Fibroblast of lung (primary cell): ENCODE measurements around the gene SENP2. TPM values are rescaled to one million over a fixed set of nuclear protein-coding genes. Genes with fewer than 3 reads are reported as not detected.
A peak's percentile ranks its signal among the peaks of the same experiment; 100 is the strongest.

Experiments used
- DNase-seq, 2 donors: peaks; one replicate each; pipeline versions ENCODE4 v3.0.0 to v3.0.0-alpha.2; 2010; ENCODE audit warnings: low read depth in 2 of 2
- H2AFZ ChIP-seq: 2 replicates; pipeline ENCODE4 v1.5.1; 2012; ENCODE audit warnings: low read length, control low read depth, inconsistent platforms
- H3K27ac ChIP-seq: 2 replicates; pipeline ENCODE4 v1.5.1; 2011; ENCODE audit warnings: low read length, control low read depth; ENCODE audit not compliant: insufficient read depth
- H3K27me3 ChIP-seq: 2 replicates; pipeline ENCODE4 v1.5.1; 2011; ENCODE audit warnings: mild to moderate bottlenecking, low read length; ENCODE audit not compliant: control insufficient read depth, insufficient read depth
- H3K36me3 ChIP-seq: 2 replicates; pipeline ENCODE4 v1.5.1; 2011; ENCODE audit warnings: low read length; ENCODE audit not compliant: control insufficient read depth, insufficient read depth
- H3K4me1 ChIP-seq: 2 replicates; pipeline ENCODE4 v1.5.1; 2011; ENCODE audit warnings: low read length; ENCODE audit not compliant: control insufficient read depth, insufficient read depth; ENCODE audit errors: extremely low read depth
- H3K4me2 ChIP-seq: 2 replicates; pipeline ENCODE4 v1.5.1; 2011; ENCODE audit warnings: low read length, control low read depth; ENCODE audit not compliant: insufficient read depth; ENCODE audit errors: extremely low read depth
- H3K4me3 ChIP-seq, 4 experiments: fragments of 200-600 bp in 1 of 4; sonication (generic) in 1 of 4; replicated peaks in 1 of 4; 2 replicates each; pipeline ENCODE4 v1.5.1; 2011 to 2016; ENCODE audit warnings: low read length in 4 of 4, low read depth in 3 of 4, mild to moderate bottlenecking in 3 of 4, control low read depth in 2 of 4, inconsistent platforms in 1 of 4, mixed read lengths in 1 of 4; ENCODE audit not compliant: insufficient read depth in 1 of 4; ENCODE audit errors: control extremely low read depth in 1 of 4
- H3K79me2 ChIP-seq: 2 replicates; pipeline ENCODE4 v1.5.1; 2012; ENCODE audit warnings: mild to moderate bottlenecking, low read length, inconsistent platforms; ENCODE audit not compliant: control insufficient read depth, insufficient read depth
- H3K9ac ChIP-seq: 2 replicates; pipeline ENCODE4 v1.5.1; 2011; ENCODE audit warnings: mild to moderate bottlenecking, low read length, control low read depth; ENCODE audit not compliant: insufficient read depth
- H3K9me3 ChIP-seq: 2 replicates; pipeline ENCODE4 v1.5.1; 2012; ENCODE audit warnings: low read depth, low read length; ENCODE audit not compliant: control insufficient read depth, insufficient read depth
- H4K20me1 ChIP-seq: 2 replicates; pipeline ENCODE4 v1.5.1; 2011; ENCODE audit warnings: low read length; ENCODE audit not compliant: control insufficient read depth, insufficient read depth; ENCODE audit errors: extremely low read depth
- CTCF ChIP-seq, 2 donors: IDR thresholded peaks in 1 of 2; conservative IDR thresholded peaks in 1 of 2; 1 replicate in 1 of 2; 2 replicates in 1 of 2; pipeline ENCODE4 v1.5.1; 2011 to 2012; ENCODE audit warnings: low read length in 2 of 2, control low read depth in 1 of 2, inconsistent platforms in 1 of 2, low read depth in 1 of 2, mild to moderate bottlenecking in 1 of 2
- EZH2 ChIP-seq: IDR thresholded peaks from 2 replicates; pipeline ENCODE4 v1.5.1; 2012; ENCODE audit warnings: low read length, control low read depth, mild to moderate bottlenecking; ENCODE audit errors: missing control alignments
- polyA plus RNA-seq, 2 donors: library from polyadenylated mRNA; depleted of rRNA in 1 of 2; stranded (reverse) in 1 of 2; unstranded in 1 of 2; fragments of >200 nt; gene quantifications; 2 replicates each; pipeline ENCODE4 v1.2.1, GENCODE V29; 2011 to 2012; ENCODE audit warnings: missing spikeins in 1 of 2
- total RNA-seq: library from RNA; depleted of rRNA; stranded (reverse); fragments of >200 nt; gene quantifications from 2 replicates; pipeline ENCODE4 v1.2.1, GENCODE V29; 2014

SENP2 gene
- total and polyA plus RNA-seq, 2 donors (not counting 1 experiment from before 2014, with no cell fraction given): 19.6 to 26.9 TPM

GRCh38 chr3:185586686-185587039, 568 bp downstream of the SENP2 start:
- Histone ChIP-seq H2AFZ (peak overlapping the region; percentile 62), H3K9me3 (no peaks in the 10 kb centered on the region), H3K9ac (peak overlapping the region; percentile 97), H3K4me1 (peaks cover 3% of the 10 kb centered on the region), H4K20me1 (no peaks in the 10 kb centered on the region), H3K36me3 (no peaks in the 10 kb centered on the region), H3K4me3 (peak overlapping the region; percentile 88 to 98 (median 94)), H3K79me2 (peaks cover 14% of the 10 kb centered on the region), H3K27ac (peak overlapping the region; percentile 96), H3K4me2 (peak overlapping the region; percentile 100), H3K27me3 (no peaks in the 10 kb centered on the region)
- TF ChIP-seq EZH2 (no peak), CTCF (conservative IDR thresholded peaks at IDR 0.05 in 1 of 2, IDR thresholded peaks at IDR 0.05 in 1 of 2; ENCODE audit: low read depth in 1 of 2, low read length in 2 of 2) (no peak)
- DNase-seq: no peak

- Histone ChIP-seq H3K4me3 (no peak overlapping the region), H3K4me2 (no peak overlapping the region), H3K9ac (no peak overlapping the region), H3K79me2 (no peaks in the 10 kb centered on the region), H3K4me1 (no peaks in the 10 kb centered on the region), H3K9me3 (no peaks in the 10 kb centered on the region), H3K27ac (no peak overlapping the region), H2AFZ (no peak overlapping the region), H3K36me3 (no peaks in the 10 kb centered on the region), H4K20me1 (no peaks in the 10 kb centered on the region), H3K27me3 (no peaks in the 10 kb centered on the region)
- TF ChIP-seq EZH2: no peak
- TF ChIP-seq CTCF (conservative IDR thresholded peaks at IDR 0.05 in 1 of 2, IDR thresholded peaks at IDR 0.05 in 1 of 2; ENCODE audit: low read depth in 1 of 2, low read length in 2 of 2): no peak
- no peak for DNase-seq
Observed at GRCh38 chr3:185594073-185594472, 8.0 kb downstream of the SENP2 start.

GRCh38 chr3:185595526-185595925, 9.4 kb downstream of the SENP2 start:
- H3K9me3 ChIP-seq: no peaks in the 10 kb centered on the region
- H3K9ac ChIP-seq: no peak overlapping the region
- no peak overlapping the region for H3K4me3 ChIP-seq
- H3K79me2 ChIP-seq: no peaks in the 10 kb centered on the region
- no peak for TF ChIP-seq EZH2
- TF ChIP-seq CTCF (conservative IDR thresholded peaks at IDR 0.05 in 1 of 2, IDR thresholded peaks at IDR 0.05 in 1 of 2; ENCODE audit: low read depth in 1 of 2, low read length in 2 of 2): no peak
- no peak overlapping the region for H2AFZ ChIP-seq
- no peak overlapping the region for H3K4me2 ChIP-seq
- no peak for DNase-seq
- H3K27me3 ChIP-seq: no peaks in the 10 kb centered on the region
- H3K4me1 ChIP-seq: no peaks in the 10 kb centered on the region
- H3K36me3 ChIP-seq: no peaks in the 10 kb centered on the region
- no peak overlapping the region for H3K27ac ChIP-seq
- H4K20me1 ChIP-seq: no peaks in the 10 kb centered on the region
